NT2/D1 (cell line): ENCODE measurements around the gene MUC6.

Source experiments
- DNase-seq: peaks from one replicate; pipeline ENCODE4 v3.0.0-alpha.2; 2011; ENCODE audit warnings: low read depth, low spot score
- H3K27me3 ChIP-seq: 2 replicates; pipeline ENCODE4 v1.6.0; 2011; ENCODE audit warnings: mild to moderate bottlenecking; ENCODE audit not compliant: insufficient read length, insufficient read depth
- H3K36me3 ChIP-seq: 2 replicates; pipeline ENCODE4 v1.6.1; 2011; ENCODE audit warnings: mild to moderate bottlenecking, low read length, mixed read lengths; ENCODE audit not compliant: insufficient read depth, insufficient read length
- H3K4me1 ChIP-seq: 2 replicates; pipeline ENCODE4 v1.5.1; 2011; ENCODE audit not compliant: insufficient read depth, insufficient read length
- H3K4me3 ChIP-seq: 2 replicates; pipeline ENCODE4 v1.5.1; 2011; ENCODE audit warnings: low read depth; ENCODE audit not compliant: insufficient read length
- H3K9ac ChIP-seq: 2 replicates; pipeline ENCODE4 v1.6.0; 2011; ENCODE audit warnings: low read depth; ENCODE audit not compliant: insufficient read length
- H3K9me3 ChIP-seq: 2 replicates; pipeline ENCODE4 v1.5.1; 2011; ENCODE audit warnings: mild to moderate bottlenecking, low read length; ENCODE audit not compliant: insufficient read depth
- SUZ12 ChIP-seq: IDR thresholded peaks from 2 replicates; pipeline ENCODE4 v1.6.1; 2011; ENCODE audit not compliant: insufficient read length, insufficient read depth; ENCODE audit errors: extremely low read depth
- YY1 ChIP-seq: IDR thresholded peaks from 2 replicates; pipeline ENCODE4 v1.6.1; 2011; ENCODE audit not compliant: insufficient read length, insufficient read depth
- ZNF274 ChIP-seq: IDR thresholded peaks from 2 replicates; pipeline ENCODE4 v1.6.1; 2011; ENCODE audit warnings: mild to moderate bottlenecking, low read depth, low read length

MUC6 gene

DNA sequence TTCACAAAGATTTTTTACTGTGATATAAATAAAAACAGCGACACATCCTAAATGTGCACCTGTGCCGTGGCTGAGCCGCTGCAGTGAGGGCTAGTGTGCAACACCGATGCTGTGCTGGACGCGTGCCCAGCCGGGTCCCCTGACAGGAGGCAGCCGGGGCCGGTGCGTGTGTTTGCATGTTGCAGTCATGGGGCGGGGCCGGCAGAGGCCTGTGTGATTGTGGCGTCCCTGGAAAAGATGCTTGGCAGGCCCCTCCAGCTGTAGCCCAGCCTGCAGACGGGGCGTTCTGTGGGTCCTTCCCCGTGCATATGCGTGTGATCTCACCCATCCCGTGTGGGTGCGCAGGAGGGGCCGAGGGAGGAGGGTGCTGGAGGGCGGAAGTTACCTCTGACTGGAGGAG lies 30.6 kb downstream of the MUC6 start:
- Histone ChIP-seq H3K4me3 (no peak overlapping the region), H3K9ac (no peak overlapping the region), H3K36me3 (peaks cover 97% of the 10 kb centered on the region), H3K4me1 (peaks cover 3% of the 10 kb centered on the region), H3K27me3 (no peaks in the 10 kb centered on the region), H3K9me3 (no peaks in the 10 kb centered on the region)
- DNase-seq, result no peak
- no peak for TF ChIP-seq SUZ12

- H3K27me3 ChIP-seq, result no peaks in the 10 kb centered on the region
- no peak for TF ChIP-seq YY1
- no peak for TF ChIP-seq SUZ12
- H3K9me3 ChIP-seq, result no peaks in the 10 kb centered on the region
- H3K9ac ChIP-seq, result no peak overlapping the region
- peaks cover 3% of the 10 kb centered on the region for H3K4me1 ChIP-seq
- no peak overlapping the region for H3K4me3 ChIP-seq
- H3K36me3 ChIP-seq, result peaks cover 87% of the 10 kb centered on the region
- no peak for DNase-seq
These were observed 33.4 kb downstream of the MUC6 start for GRCh38 chr11:1003159-1003558.

GRCh38 chr11:1002406-1002984 lies 34.0 kb downstream of the MUC6 start:
- H3K4me3 ChIP-seq, result no peak overlapping the region
- no peak overlapping the region for H3K9ac ChIP-seq
- H3K9me3 ChIP-seq, result no peaks in the 10 kb centered on the region
- H3K27me3 ChIP-seq, result no peaks in the 10 kb centered on the region
- peaks cover 83% of the 10 kb centered on the region for H3K36me3 ChIP-seq
- DNase-seq, result no peak
- TF ChIP-seq YY1 (no peak), ZNF274 (no peak), SUZ12 (no peak)
- H3K4me1 ChIP-seq, result peaks cover 3% of the 10 kb centered on the region

DNA sequence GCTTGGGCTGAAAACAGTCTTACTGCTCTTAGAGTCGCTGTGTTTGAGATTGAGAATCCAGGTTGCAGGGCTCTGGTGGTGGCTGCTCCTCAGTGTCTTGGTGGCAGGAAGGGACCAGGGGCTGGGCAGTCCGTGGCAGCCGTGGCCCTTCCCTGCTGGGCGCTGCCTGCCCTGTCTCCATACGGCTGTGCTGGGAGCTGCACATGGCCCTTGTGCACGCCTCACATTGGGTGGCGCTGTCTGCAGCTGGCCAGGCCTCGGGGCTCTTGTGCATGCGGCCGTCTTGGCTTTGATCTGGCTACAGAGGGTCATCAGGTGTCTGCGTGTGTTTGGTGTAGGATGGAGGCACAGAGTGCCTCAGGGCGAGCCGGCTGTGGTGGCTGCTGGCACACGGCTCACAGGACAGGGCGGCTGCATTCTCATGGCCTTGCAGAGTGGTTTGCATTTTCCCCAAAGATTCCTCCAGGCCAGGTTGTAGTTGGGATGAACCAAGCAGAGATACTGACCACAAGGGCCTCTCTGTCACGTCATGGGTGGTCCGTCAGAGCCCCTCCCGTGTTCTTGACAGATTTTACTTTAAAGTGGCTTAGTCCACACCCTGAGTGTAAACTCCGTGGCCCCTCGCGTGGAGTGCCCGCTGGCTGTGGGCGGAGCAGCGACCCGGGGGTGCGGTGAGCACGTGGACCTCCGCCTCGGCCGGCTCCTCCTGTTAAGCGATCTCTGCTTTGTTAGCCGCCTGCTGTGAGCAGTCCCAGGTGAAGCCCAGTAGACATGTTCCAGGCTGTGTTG lies 34.7 kb downstream of the MUC6 start:
- H3K27me3 ChIP-seq, result no peaks in the 10 kb centered on the region
- no peak overlapping the region for H3K4me3 ChIP-seq
- H3K9ac ChIP-seq, result no peak overlapping the region
- H3K9me3 ChIP-seq, result no peaks in the 10 kb centered on the region
- TF ChIP-seq SUZ12 (no peak), ZNF274 (no peak), YY1 (no peak)
- DNase-seq, result no peak
- H3K36me3 ChIP-seq, result peaks cover 83% of the 10 kb centered on the region
- peaks cover 3% of the 10 kb centered on the region for H3K4me1 ChIP-seq

DNA sequence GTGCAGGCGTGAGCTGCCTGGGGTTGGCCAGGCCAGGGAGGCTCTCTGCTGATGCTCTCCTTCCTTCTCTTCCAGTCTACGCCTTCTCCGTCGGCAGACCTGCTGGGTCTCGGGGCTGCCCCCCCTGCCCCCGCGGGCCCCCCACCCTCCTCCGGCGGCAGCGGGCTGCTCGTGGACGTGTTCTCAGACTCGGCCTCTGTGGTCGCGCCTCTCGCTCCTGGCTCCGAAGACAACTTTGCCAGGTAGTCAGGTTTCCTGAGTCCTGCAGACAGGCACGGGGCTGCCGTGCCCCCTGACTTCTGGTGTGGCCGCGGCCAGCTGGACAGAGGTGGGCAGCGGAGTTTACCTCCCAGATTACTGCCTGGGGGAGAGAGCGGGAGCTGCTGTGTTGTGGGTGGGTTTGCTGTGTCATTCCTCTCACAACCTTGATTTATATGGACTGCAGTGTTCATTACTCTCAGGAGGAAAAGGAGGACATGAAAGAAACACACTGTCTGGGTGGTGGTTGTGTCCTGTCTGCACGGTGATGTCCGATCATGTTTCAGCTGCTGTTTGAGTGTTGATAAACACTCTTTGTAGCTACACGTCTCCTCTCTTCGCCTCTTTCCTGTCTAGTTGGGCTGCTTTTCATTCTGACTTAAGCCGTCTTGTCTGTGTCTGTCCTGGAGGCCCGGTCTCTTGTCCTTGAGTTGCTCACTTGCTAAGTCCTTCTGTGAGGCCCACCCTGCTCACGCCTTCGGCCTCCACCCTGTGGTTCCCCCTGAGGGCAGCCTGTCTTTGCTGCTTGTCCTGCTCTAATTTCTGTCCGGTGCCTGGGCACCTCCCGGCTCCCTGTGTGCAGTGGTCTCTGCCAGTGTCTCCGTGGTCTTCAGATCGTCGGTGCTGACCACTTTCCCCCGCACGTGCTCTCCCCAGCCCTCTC lies 35.9 kb downstream of the MUC6 start:
- Histone ChIP-seq H3K4me3 (no peak overlapping the region), H3K9ac (peak overlapping the region; percentile 26), H3K27me3 (no peaks in the 10 kb centered on the region), H3K9me3 (no peaks in the 10 kb centered on the region), H3K36me3 (peaks cover 82% of the 10 kb centered on the region), H3K4me1 (peaks cover 3% of the 10 kb centered on the region)
- no peak for DNase-seq
- TF ChIP-seq ZNF274 (no peak), YY1 (no peak), SUZ12 (no peak)

GRCh38 chr11:999009-999408 lies 37.5 kb downstream of the MUC6 start:
- TF ChIP-seq SUZ12 (no peak), ZNF274 (no peak), YY1 (no peak)
- H3K9me3 ChIP-seq, result no peaks in the 10 kb centered on the region
- H3K27me3 ChIP-seq, result no peaks in the 10 kb centered on the region
- peaks cover 77% of the 10 kb centered on the region for H3K36me3 ChIP-seq
- H3K4me3 ChIP-seq, result no peak overlapping the region
- DNase-seq, result no peak
- no peaks in the 10 kb centered on the region for H3K4me1 ChIP-seq
- H3K9ac ChIP-seq, result no peak overlapping the region

- H3K4me1 ChIP-seq, result no peaks in the 10 kb centered on the region
- H3K27me3 ChIP-seq, result no peaks in the 10 kb centered on the region
- no peak overlapping the region for H3K9ac ChIP-seq
- H3K4me3 ChIP-seq, result no peak overlapping the region
- H3K36me3 ChIP-seq, result peaks cover 78% of the 10 kb centered on the region
- H3K9me3 ChIP-seq, result no peaks in the 10 kb centered on the region
- TF ChIP-seq ZNF274, result no peak
- TF ChIP-seq YY1, result no peak
- no peak for TF ChIP-seq SUZ12
- no peak for DNase-seq
These were observed 38.6 kb downstream of the MUC6 start for GRCh38 chr11:997907-998306.
